ENCODE data around the gene SLBP. TPM values are rescaled to one million over a fixed set of nuclear protein-coding genes. Genes with fewer than 3 reads are reported as not detected.
A peak's percentile ranks its signal among the peaks of the same experiment; 100 is the strongest.

SLBP gene
- total RNA-seq, 2 donors from 2014 or later = 30.1 to 56.9 TPM

DNA sequence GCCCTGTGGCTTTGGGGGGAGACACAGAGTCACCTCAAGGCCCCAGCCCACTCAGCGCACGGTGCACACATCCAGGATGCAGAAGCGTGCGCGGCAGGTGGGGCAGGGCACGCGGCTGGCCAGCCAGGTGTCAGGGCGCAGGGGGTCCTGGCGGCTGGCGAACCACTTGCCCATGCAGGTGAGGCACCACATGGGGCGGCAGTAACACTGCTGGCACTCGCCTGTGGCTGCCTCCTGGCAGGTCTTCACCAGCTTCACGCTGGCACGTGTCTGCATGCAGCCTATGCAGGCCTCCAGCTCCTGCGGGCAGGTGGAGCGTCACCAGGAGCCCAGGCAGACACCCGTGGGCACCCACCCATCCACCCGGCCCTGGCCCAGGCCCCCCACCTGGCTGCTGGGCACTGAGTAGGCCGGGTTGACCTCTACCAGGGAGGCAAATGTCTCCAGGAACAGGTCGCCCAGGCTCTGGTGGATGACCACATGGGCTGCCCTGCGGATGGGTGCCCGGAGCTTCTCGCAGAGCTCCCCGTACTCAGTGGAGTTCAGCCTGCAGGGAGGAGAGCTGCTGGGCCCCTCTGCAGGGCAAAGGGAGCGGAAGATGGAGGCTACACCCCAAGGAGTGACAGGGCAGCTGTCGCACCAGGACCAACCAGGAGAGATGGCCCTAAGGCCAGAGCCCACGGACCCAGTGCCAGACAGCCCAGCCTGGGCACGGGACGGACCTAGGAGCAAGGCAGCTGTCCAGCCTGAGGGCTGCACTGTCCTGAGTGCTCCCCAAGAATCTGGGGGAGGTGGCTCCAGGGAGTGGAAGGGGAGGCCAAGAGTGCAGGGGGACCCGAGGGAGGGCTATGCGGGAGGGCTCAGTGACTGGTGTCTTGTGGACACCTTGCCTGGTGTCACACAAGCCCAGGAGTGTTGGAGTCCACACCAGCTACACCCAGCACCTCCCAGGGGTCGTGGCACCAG is 5.3 kb upstream of the SLBP start:
- TF ChIP-seq, protein P1, sequence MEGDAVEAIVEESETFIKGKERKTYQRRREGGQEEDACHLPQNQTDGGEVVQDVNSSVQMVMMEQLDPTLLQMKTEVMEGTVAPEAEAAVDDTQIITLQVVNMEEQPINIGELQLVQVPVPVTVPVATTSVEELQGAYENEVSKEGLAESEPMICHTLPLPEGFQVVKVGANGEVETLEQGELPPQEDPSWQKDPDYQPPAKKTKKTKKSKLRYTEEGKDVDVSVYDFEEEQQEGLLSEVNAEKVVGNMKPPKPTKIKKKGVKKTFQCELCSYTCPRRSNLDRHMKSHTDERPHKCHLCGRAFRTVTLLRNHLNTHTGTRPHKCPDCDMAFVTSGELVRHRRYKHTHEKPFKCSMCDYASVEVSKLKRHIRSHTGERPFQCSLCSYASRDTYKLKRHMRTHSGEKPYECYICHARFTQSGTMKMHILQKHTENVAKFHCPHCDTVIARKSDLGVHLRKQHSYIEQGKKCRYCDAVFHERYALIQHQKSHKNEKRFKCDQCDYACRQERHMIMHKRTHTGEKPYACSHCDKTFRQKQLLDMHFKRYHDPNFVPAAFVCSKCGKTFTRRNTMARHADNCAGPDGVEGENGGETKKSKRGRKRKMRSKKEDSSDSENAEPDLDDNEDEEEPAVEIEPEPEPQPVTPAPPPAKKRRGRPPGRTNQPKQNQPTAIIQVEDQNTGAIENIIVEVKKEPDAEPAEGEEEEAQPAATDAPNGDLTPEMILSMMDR (IDR thresholded peaks at IDR 0.05) = no peak
- no peaks in the 10 kb centered on the region for H3K9me3 ChIP-seq
- H3K4me1 ChIP-seq = peaks cover 32% of the 10 kb centered on the region
- intact Hi-C loops (cut with DNase I) = no loop called here
- no peaks in the 10 kb centered on the region for H3K27me3 ChIP-seq
- H3K36me3 ChIP-seq = no peaks in the 10 kb centered on the region
- DNase-seq = no peak
- H3K9ac ChIP-seq (ENCODE audit: low read depth in 2 of 2, low read length in 2 of 2) = no peak overlapping the region
- no peak overlapping the region for H3K27ac ChIP-seq
- H3K4me3 ChIP-seq = no peak overlapping the region

DNA sequence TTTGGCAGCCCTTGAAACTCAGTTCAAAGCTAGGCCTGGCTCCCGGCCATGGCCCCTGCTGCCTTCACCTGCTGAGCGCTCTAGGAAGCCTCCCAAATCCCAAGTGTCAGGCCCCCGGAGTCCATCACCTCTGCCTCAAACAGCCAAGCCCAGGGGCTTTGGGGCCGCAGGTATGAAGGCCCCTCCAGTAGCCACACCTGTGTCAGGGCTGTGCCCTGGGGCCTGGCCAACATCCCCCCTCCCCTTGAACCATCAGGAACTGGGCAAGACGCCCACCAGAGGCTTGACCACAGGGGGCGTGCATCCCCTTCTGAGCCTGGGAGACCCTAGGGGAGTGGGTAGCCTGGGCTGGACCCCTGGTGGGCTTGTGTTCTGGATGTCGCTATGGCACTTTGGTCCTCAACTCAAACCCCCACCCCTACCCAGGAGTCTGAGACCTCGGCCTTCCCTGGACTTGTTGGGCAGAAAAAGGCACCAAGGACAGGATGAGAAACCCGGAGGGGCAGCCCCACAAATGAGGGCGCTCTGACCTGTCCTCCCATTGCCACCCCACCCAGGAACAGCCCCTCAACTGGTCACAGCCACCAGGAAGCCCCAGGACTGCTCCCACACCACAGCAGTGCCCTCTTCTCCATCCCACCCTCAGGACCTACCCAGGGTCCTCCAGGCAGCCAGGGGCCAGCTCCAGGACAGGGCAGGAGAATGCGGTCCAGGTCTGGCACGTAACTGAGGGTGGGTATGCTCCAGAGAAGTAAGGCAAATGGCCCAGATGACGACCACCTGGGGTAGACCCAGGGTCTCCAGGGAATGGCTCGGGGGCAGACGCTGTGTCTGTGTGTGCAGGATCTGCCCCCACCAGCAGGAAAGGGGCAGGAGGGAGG is 4.2 kb upstream of the SLBP start:
- H3K4me1 ChIP-seq = peaks cover 24% of the 10 kb centered on the region
- H3K9ac ChIP-seq (ENCODE audit: low read depth in 2 of 2, low read length in 2 of 2) = no peak overlapping the region
- intact Hi-C loops (cut with DNase I) = no loop called here
- H3K9me3 ChIP-seq = no peaks in the 10 kb centered on the region
- no peaks in the 10 kb centered on the region for H3K27me3 ChIP-seq
- H3K36me3 ChIP-seq = no peaks in the 10 kb centered on the region
- TF ChIP-seq, protein P1 (IDR thresholded peaks at IDR 0.05) = no peak
- no peak for DNase-seq
- H3K27ac ChIP-seq = no peak overlapping the region
- no peak overlapping the region for H3K4me3 ChIP-seq

GRCh38 chr4:1715002-1715758 is 3.1 kb upstream of the SLBP start:
- peaks cover 31% of the 10 kb centered on the region for H3K4me1 ChIP-seq
- TF ChIP-seq, protein P1 (IDR thresholded peaks at IDR 0.05) = no peak
- H3K27me3 ChIP-seq = no peaks in the 10 kb centered on the region
- no peak overlapping the region for H3K4me3 ChIP-seq
- H3K9ac ChIP-seq (ENCODE audit: low read depth in 2 of 2, low read length in 2 of 2) = peak overlapping the region in 1 of 2 donors; percentile 21
- no peaks in the 10 kb centered on the region for H3K9me3 ChIP-seq
- no peak overlapping the region for H3K27ac ChIP-seq
- no peak for DNase-seq
- H3K36me3 ChIP-seq = no peaks in the 10 kb centered on the region
- intact Hi-C loops (cut with DNase I) = no loop called here

- intact Hi-C loops (cut with DNase I) = no loop called here
- Histone ChIP-seq H3K4me1 (peaks cover 26% of the 10 kb centered on the region), H3K27me3 (no peaks in the 10 kb centered on the region), H3K27ac (no peak overlapping the region), H3K36me3 (no peaks in the 10 kb centered on the region), H3K9me3 (no peaks in the 10 kb centered on the region), H3K4me3 (no peak overlapping the region), H3K9ac (ENCODE audit: low read depth in 2 of 2, low read length in 2 of 2) (peak overlapping the region in 1 of 2 donors; percentile 32)
- no peak for DNase-seq
- TF ChIP-seq, protein P1 (IDR thresholded peaks at IDR 0.05) = no peak
Observed at GRCh38 chr4:1714303-1715001, 2.3 kb upstream of the SLBP start.

Data from colonic mucosa (tissue), 4 donors.